OCI-LY3 (cell line): ENCODE results near the gene STX18.

Experiments used
- CTCF ChIP-seq: fragments of 200-600, 300-600 bp; sonication (generic); IDR thresholded peaks from 2 replicates; pipeline ENCODE4 v1.5.1; 2014; ENCODE audit warnings: antibody characterized with exemption, low read length, low read depth
- EZH2phosphoT487 ChIP-seq: fragments of 200-600 bp; shearing (Covaris generic); IDR thresholded peaks from 2 replicates; pipeline ENCODE4 v1.6.1; 2018; ENCODE audit warnings: antibody characterized with exemption, mixed run types, low read depth

- TF ChIP-seq CTCF, result no peak
- TF ChIP-seq EZH2phosphoT487, result no peak
These were observed 165.8 kb downstream of the STX18 start for GRCh38 chr4:4376074-4376473.
